HG03060 (cell line): ENCODE results near the gene MRM1.

Source experiments
- ATAC-seq: cut with Tn5 transposase; IDR thresholded peaks from one replicate; pipeline ENCODE4 v1.9.1; 2021; ENCODE audit warnings: low read depth, moderate number of reproducible peaks; ENCODE audit not compliant: unreplicated experiment

Gene MRM1

GRCh38 chr17:36601303-36602029 is at the start of gene MRM1:
Gene MRM1, plus strand, starts transcription at chr17:36601583. Its CDS starts 228 bp downstream, at chr17:36601811.
- peak; percentile 67 for ATAC-seq

- no peak for ATAC-seq
These were observed 47.9 kb upstream of the MRM1 start for GRCh38 chr17:36553459-36553858.

GRCh38 chr17:36566081-36566480 is 35.3 kb upstream of the MRM1 start:
- no peak for ATAC-seq

GRCh38 chr17:36575028-36575427 is 26.4 kb upstream of the MRM1 start:
- ATAC-seq, result no peak

GRCh38 chr17:36576793-36577192 is 24.6 kb upstream of the MRM1 start:
- ATAC-seq, result no peak

GRCh38 chr17:36578671-36579070 is 22.7 kb upstream of the MRM1 start:
- ATAC-seq, result no peak

- ATAC-seq, result no peak
These were observed 17.6 kb upstream of the MRM1 start for GRCh38 chr17:36583787-36584186.

- no peak for ATAC-seq
These were observed 15.2 kb upstream of the MRM1 start for GRCh38 chr17:36586138-36586537.

GRCh38 chr17:36590082-36590481 is 11.3 kb upstream of the MRM1 start:
- no peak for ATAC-seq

- ATAC-seq, result no peak
These were observed 9.7 kb upstream of the MRM1 start, which contains the start of gene DHRS11 for GRCh38 chr17:36591434-36592315. Gene DHRS11, plus strand, starts transcription at chr17:36591879. Its CDS starts 131 bp downstream, at chr17:36592010.

GRCh38 chr17:36592316-36592715 is 9.1 kb upstream of the MRM1 start:
- no peak for ATAC-seq

- no peak for ATAC-seq
These were observed 8.6 kb upstream of the MRM1 start for GRCh38 chr17:36592716-36593321.

GRCh38 chr17:36593656-36594316 is 7.6 kb upstream of the MRM1 start:
- ATAC-seq, result no peak

- no peak for ATAC-seq
These were observed 6.6 kb upstream of the MRM1 start for GRCh38 chr17:36594626-36595401.

- ATAC-seq, result no peak
These were observed 4.2 kb upstream of the MRM1 start for GRCh38 chr17:36597226-36597625.

GRCh38 chr17:36597866-36598777 is 3.3 kb upstream of the MRM1 start:
- no peak for ATAC-seq

- no peak for ATAC-seq
These were observed 2.4 kb upstream of the MRM1 start for GRCh38 chr17:36598951-36599401.

GRCh38 chr17:36599546-36600250 is 1.7 kb upstream of the MRM1 start:
- ATAC-seq, result no peak
